Stimulated activated CD8-positive, alpha-beta memory T cell treated with anti-CD3 and anti-CD28 coated beads, Interleukin-4, amount 100 ng/mL, for 4 hours (primary cell): ENCODE measurements around the gene ZNF775.

ENCODE experiments used
- DNase-seq, 2 donors: peaks; one replicate each; pipeline ENCODE4 v3.0.0-alpha.2; 2020; ENCODE audit warnings: low read depth in 2 of 2, low spot score in 1 of 2

ZNF775 gene

GRCh38 chr7:150368884-150369747, 10.0 kb upstream of the ZNF775 start:
- peak; percentile 40 to 51 for DNase-seq

- no peak for DNase-seq
These were observed 9.2 kb upstream of the ZNF775 start for GRCh38 chr7:150369748-150370501.

- no peak for DNase-seq
These were observed 8.5 kb upstream of the ZNF775 start for GRCh38 chr7:150370612-150371071.

DNA sequence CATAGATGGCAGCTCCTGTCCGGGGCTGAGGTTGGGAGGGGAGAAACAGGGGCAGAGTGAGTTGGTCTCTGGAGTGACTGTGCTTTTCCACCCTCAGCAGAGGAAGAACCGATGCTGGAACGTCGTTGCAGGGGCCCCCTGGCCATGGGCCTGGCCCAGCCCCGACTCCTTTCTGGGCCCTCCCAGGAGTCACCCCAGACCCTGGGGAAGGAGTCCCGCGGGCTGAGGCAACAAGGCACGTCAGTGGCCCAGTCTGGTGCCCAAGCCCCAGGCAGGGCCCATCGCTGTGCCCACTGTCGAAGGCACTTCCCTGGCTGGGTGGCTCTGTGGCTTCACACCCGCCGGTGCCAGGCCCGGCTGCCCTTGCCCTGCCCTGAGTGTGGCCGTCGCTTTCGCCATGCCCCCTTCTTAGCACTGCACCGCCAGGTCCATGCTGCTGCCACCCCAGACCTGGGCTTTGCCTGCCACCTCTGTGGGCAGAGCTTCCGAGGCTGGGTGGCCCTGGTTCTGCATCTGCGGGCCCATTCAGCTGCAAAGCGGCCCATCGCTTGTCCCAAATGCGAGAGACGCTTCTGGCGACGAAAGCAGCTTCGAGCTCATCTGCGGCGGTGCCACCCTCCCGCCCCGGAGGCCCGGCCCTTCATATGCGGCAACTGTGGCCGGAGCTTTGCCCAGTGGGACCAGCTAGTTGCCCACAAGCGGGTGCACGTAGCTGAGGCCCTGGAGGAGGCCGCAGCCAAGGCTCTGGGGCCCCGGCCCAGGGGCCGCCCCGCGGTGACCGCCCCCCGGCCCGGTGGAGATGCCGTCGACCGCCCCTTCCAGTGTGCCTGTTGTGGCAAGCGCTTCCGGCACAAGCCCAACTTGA, 7.8 kb upstream of the ZNF775 start:
- DNase-seq: no peak

GRCh38 chr7:150371996-150372270, 7.2 kb upstream of the ZNF775 start:
- no peak for DNase-seq

DNA sequence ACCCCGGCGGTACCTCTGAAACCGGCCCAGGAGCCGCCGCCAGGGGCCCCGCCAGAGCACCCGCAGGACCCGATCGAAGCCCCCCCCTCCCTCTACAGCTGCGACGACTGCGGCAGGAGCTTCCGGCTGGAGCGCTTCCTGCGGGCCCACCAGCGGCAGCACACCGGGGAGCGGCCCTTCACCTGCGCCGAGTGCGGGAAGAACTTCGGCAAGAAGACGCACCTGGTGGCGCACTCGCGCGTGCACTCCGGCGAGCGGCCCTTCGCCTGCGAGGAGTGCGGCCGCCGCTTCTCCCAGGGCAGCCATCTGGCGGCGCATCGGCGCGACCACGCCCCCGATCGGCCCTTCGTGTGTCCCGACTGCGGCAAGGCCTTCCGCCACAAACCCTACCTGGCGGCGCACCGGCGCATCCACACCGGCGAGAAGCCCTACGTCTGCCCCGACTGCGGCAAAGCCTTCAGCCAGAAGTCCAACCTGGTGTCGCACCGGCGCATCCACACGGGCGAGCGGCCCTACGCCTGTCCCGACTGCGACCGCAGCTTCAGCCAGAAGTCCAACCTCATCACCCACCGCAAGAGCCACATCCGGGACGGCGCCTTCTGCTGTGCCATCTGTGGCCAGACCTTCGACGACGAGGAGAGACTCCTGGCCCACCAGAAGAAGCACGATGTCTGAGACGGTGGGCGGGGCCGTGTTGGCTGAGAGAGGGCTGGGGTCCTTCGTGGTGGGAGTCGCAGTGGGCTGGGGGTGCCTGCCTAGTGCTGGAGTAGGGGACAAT, 6.7 kb upstream of the ZNF775 start:
- no peak for DNase-seq

DNA sequence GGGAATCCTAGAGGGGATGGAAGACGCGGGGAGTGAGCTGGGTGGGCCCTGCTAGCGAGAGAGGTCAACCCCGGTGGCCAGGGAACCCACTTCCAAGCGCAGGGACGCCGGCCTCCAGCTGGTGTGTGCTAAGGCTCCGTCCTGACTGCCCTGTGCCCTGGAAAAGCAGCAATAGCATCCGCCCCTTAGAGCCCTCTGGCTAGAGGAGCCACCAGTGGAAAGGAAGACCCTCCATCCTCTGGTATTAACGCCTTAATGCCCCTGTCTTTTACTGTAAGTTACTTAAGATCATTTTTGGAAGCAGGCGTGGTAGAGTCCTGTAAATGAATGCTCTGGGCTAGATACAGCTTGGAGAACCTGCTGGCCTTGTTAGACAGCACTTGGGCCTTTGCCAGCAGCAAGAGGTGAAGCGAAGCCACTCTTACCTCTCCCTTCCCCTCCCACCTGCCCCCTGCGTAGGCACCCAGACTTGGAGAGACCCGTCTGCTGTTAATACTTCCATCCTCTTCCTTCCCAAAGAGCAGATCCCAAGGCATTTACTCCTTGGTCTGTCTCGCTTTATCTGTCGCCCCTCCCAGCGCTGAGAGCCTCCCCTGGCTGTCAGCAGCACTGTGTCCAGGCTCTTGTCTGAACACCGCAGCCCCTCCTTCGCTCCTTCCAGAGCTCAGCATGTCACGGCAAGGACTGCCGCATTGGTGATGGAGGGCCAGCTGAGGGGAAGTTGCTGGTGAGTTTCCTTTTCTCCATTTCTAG, 5.9 kb upstream of the ZNF775 start:
- DNase-seq: no peak

GRCh38 chr7:150374026-150374425, 5.1 kb upstream of the ZNF775 start:
- DNase-seq: no peak

- no peak for DNase-seq
These were observed 4.7 kb upstream of the ZNF775 start for GRCh38 chr7:150374472-150374871.

DNA sequence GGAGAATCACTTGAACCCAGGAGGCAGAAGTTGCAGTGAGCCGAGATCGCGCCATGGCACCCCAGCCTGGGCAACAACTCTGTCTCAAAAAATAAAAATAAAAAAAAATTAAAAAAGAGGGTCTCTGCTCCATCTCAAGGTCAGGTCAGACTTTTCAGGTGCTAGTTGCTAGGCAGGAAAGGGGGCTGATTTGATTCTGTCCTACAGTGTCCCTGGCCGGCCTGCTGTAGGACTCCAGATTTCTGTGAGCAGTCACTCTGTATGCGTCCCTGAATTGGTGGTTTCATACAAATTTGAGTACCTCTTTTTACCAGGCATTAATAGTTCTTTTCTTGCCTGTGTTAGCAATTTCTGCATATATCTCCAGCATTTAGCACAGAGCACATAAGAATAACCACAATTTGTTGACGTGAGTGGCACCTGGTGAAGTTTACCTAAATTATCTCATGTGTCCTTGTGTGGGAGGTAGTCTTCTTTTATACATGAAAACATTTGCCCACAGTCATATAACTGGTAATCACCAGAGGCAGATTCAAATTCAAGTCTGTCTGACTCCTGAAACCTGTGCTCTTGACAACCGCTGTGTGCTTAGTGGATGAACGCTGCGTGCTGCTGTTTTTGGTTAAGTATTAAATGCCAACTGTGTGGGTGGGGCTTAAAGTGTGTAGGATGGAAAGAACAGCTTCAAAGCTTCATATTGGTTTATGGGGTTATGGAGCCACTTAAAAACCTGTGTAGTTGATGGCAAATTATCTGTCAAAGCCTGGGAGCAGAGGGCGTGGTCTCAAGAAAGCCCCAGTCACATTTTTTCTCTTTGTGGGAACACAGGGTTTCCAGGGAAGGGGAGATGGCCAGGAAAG, 3.2 kb upstream of the ZNF775 start:
- no peak for DNase-seq

GRCh38 chr7:150376560-150376959, 2.6 kb upstream of the ZNF775 start:
- DNase-seq: no peak

DNA sequence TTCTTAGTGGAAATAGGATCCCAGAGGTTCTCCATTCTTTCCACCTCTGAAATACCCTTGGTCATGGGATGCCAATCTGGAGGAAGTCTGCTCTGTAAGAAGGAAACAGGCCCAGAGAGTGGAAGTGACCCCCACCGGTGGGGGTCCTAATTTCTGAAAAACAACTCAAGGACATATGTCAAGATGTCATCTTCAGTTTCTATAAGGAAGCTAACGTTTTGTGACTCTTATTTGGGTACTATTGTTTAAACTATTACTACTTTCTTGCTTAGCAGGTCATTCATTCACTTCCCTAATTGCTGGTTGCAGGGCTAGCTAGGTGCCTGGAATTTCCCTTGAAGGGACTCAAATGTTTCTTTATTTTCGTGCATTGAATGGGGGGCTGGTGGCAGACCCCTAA, 1.9 kb upstream of the ZNF775 start:
- DNase-seq: no peak

DNA sequence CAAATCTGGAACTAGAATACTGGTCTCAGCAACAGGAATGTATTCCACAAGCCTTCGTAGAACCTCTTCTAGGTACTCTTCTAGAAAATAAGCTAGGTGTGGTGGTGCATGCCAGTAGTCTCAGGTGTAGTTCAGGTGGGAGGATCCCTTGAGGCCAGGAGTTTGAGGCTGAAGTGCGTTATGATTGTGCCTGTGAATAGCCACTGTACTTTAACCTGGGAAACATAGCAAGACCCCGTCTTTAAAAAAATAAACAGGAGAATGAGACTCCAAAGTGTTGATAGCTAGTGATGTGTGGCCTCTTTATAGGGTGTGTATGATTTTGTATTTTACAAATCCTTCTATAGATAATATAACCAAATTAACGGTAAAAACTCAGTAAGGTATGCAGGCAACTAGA, 1.5 kb upstream of the ZNF775 start:
- DNase-seq: no peak

GRCh38 chr7:150378115-150378852, 846 bp upstream of the ZNF775 start:
- peak in 1 of 2 donors; percentile 30 for DNase-seq

DNA sequence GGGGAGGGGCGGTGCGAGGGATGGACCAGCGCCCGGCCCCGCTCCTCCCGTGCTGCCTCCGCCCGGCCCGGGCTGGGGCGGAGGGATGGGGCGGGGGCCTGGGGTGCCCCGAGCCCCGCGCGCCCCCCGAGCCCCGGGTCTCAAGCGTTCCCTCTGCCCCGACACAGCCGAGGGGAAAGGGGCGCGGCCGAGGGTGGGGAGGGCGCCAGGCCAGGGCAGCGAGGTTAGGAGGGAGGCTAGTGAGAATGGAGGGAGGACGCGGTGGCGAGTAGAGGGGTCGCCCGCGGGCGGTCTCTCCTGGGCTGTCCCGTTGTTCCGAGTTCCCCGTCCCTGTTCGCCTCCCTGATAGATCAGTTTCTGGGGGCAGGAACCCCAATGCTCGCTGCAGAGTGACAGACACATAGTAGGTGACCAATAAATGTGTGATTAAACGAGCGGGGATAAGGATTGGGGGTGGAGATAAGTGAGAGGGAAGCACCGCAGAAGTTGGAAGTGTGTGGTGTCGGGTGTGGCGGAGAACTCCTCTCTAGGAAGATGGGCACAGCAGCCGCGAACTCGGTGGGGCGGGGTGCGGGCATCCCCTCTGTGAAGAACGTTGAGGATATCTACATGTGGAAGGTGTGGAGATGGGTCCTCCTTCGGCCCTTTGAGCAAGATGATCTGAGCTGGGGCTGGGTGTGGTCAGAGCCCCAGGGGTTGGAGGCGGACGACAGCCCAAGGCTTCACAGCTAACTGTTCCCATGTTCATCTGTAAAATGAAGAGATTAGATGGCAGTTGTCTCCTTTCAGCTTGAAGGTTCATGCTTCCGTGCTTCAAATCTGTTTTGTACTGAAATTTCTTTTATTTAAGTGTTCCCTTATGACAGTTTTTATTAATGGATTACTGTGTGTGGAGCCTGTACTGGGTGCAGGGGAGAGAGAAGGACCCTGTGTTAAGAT, 580 bp downstream of the ZNF775 start:
- no peak for DNase-seq

GRCh38 chr7:150380463-150380862, 1.3 kb downstream of the ZNF775 start:
- DNase-seq: no peak

- DNase-seq: no peak
These were observed 2.0 kb downstream of the ZNF775 start for GRCh38 chr7:150381096-150381495.

DNA sequence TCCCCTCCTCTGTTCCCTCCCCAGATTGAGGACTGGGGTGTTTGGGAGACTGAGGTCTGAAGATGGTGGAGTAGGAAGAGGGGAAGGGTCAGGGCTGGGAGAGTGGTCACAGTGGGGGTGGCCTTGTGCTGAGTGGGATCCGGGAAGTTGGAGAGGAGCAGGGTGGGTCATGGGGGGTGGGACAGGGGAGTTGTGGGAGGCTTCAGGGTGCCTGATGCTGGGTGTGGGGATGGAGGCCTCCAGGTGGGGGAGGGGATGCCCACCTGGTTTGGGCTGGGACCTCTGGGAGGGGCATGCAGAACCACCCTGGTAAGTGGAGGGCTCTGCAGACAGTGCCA, 2.6 kb downstream of the ZNF775 start:
- no peak for DNase-seq
